SHP77 treated with DMSO at 0.1 percent for 48 hours (cell line): Measurements from ENCODE around the gene SSU72.
"Not testable (repeated sequence)": the region's sequence is repeated elsewhere in the genome, so short reads cannot be mapped to it uniquely, and the experiment has no call there.

ENCODE experiments used
- DNase-seq: peaks from one replicate; lab custom pipeline; 2025; lab: John Stamatoyannopoulos, UW

Gene SSU72

DNA sequence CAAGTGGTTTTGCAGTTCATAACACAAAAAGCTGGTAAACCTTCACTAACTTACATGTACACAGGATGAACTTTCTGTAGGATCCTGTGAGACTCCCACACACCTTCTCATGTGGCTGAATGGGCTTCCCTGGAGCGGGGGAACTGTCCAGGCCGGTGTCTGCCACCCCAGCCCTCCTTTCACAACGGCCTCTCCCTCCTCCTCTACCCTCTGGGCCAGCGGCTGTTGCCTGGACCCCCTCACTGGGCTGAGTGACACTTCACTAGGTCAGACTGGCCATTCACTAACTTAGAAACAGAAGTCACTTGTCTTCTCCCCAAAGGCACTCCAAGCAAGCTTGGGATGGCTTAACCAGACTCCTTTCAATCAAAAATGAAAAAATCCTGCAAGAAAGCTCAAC lies 16.1 kb downstream of the SSU72 start:
- DNase-seq: no peak

DNA sequence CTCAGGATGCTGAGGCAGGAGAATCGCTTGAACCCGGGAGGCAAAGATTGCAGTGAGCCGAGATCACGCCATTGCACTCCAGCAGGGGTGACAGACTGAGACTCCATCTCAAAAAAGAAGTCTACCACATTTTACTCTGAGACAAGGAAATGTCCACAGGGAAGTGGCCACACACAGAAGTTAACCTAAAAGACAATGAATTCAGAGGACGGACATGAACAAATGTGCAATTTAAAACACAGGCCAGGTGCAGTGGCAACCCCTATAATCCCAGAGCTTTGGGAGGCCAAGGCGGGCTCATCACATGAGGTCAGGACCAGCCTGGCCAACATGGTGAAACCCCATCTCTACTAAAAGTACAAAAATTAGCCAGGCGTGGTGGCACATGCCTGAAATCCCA lies 17.0 kb downstream of the SSU72 start:
- DNase-seq: not testable (repeated sequence)

DNA sequence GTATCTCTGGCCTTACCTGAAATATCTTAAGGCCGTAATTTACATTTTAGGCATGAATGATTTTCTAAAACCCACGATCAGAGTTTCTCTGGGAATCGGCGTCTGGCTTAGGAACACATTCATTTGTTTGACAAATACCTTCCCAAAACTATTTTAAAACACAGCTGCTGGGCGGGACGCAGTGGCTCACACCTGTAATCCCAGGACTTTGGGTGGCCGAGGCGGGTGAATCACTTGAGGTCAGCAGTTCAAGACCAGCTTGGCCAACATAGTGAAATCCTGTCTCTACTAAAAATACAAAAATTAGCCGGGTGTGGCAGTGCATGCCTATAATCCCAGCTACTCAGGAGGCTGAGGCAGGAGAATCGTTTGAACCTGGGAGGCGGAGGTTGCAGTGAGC lies 17.7 kb downstream of the SSU72 start:
- DNase-seq: not testable (repeated sequence)

GRCh38 chr1:1556505-1556904 lies 18.2 kb downstream of the SSU72 start:
- no peak for DNase-seq

GRCh38 chr1:1554926-1555915 lies 19.4 kb downstream of the SSU72 start:
- DNase-seq: no peak

DNA sequence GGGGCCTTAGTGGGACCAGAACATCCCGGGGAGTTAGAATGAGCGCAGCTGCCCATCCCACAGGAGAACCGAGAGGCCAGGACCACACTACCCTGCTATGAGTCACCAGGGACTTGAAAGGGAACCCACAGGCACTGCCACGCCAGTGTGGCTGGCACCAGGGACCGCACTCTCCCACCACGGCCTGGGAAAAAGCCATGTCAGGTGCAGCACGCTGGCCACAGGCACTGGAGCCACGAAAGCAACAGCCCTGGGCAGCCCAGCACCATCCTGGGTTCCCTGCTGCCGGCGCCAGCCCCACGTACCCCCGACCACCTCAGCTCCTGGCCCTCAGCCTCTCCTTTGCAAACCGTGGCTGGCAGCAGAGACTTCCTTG lies 20.1 kb downstream of the SSU72 start:
- DNase-seq: no peak

DNA sequence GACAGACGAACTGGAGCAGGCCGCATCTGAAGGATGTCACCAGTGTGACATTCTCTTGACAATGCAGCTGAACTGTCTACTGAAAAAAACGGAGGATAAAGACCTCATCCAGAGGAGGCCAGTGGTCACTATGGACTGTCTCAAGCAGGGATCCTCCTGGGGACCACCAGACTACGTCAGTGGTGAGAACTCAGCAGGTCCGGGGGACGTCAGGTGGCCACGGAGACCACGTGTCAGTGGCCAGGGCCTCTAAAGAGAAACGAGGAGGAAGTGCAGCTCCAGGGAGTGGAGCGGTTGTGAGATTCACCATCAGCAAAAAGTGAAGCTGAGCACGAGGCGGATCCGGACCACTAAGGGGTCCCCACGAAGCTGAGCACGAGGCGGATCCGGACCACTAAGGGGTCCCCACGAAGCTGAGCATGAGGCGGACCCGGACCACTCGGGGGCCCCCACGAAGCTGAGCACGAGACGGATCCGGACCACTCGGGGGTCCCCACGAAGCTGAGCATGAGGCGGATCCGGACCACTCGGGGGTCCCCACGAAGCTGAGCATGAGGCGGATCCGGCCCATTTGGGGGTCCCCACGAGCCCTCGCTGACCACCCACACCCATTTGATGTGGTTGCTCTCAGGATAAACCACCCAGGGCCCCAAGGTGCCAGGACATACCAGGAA lies 20.7 kb downstream of the SSU72 start:
- no peak for DNase-seq

DNA sequence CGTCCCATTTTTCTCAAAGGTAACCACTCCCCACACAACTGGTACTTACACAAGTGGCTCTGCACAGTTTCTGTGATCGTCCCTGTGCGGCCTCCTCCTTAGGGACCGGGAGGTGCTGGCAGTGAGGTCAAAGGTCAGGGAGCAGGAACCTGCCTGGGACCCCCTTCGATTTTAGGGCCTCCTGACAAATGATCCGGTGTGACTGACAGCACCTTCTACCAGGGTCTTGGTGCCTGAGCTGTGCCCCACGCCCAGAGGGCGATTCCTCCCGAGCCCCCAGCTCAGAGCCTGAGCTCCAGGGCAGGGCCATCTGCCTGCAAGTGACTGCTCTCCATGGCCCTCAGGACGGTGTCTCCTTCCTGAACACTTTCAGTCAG lies 22.4 kb downstream of the SSU72 start:
- no peak for DNase-seq

DNA sequence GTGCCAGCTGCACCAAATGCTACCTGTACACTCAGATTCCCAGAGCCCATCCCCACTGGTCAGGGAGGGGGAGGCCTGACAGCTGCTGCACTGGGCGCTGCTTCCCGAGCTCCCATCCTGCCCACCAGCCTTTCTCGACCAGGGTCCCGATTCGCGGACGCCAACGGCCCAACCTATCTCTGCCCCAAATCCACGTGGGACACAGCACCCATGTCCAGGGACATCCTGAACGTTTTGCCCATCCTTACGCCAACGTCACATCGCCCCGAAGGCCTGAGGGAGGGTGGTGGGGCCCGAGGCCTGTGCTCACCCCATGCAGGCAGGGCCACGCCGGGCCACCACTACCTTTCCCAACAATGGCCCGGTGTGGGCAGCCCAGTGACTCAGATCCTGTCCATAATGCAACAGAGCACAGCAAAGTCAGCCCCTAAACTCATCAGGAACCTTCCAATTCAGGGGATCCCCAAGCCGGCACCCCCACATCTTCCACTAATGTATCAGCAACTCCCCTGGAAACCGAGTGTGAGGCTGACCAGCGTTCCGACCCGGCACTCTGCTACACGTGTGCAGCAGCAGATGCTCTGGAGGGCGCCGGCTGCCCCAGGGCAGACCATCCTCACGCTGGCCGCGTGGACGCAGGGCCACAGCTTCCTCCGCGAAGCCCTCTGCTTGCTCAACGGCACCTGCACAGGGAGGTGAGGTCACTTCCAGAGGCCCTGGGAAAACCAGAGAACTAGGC lies 23.0 kb downstream of the SSU72 start:
- no peak for DNase-seq

GRCh38 chr1:1550591-1551432 lies 23.9 kb downstream of the SSU72 start:
- no peak for DNase-seq

- DNase-seq: no peak
Observed at GRCh38 chr1:1550087-1550486, 24.6 kb downstream of the SSU72 start.

DNA sequence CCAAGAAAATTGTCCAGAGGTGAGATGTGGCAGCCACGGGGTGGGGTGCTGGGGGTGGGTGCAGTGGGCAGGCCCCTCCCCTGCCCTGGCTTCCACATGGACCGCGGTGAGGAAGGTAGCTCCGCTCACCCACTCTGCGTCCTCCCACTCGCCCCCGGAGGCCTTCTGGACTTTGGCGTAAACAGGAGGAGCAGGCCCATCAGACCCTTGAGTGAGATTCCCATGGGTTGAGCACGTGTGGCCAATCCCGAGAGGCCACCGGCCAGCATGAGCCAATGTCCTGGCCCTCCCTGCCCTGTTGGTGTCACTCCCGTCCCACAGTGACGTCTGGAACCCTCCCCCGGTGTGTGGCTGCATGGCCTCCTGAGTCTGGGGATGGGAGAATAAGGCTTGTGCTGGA lies 26.1 kb downstream of the SSU72 start:
- no peak for DNase-seq

DNA sequence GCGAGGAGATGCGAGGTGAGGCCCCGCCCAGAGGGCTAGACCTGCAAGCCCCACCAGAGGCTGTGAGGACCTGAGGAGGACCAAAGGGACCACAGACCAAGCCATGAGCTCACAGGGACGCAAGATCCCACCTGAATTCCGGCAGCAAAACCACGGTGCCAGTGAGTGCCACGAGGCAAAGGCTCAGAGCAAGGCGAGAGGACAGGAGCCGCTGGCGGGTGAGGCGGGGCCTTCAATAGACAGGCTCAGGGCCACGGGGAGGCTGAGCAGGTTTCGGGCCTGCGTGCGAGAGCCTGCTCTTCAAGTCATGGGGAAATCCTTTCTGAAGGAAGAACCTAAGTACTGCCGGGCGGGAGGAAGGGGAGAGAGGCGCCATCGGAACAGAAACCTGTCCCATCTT lies 27.2 kb downstream of the SSU72 start:
- DNase-seq: no peak

GRCh38 chr1:1547011-1547410 lies 27.7 kb downstream of the SSU72 start:
- DNase-seq: no peak

DNA sequence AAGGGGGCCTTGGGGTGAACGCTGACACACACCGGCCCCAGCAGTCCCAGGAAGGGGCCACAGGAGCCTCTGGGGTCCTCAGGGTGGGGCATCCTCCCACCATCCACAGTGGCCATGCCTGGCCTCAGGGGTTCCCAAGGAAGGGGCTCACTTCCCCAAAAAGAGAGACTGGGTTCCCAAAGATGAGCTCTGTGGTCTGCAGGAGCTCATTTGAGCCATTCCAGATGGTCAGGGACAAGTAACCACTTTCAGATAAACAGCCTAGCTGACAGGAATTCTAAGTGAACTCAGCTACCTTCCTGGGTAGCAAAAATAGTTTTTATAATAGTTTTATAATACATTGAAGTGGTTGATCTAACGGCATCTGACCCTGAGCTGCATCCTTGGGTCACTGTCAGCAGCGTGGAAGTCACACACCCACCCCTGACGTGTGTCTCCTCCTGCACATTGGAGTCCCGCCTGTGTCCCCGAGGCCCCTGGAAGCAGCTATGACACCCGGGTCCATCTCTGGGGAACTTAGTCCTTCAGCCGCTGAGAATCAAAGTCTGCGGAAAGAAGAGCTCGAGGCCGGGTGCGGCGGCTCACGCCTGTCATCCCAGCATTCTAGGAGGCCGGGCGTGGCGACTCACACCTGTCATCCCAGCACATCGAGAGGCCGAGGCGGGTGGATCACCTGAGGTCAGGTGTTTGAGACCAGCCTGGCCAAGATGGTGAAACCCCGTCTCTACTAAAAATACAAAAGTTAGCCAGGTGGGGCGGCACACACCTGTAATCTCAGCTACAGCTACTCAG lies 28.5 kb downstream of the SSU72 start:
- no peak for DNase-seq

DNA sequence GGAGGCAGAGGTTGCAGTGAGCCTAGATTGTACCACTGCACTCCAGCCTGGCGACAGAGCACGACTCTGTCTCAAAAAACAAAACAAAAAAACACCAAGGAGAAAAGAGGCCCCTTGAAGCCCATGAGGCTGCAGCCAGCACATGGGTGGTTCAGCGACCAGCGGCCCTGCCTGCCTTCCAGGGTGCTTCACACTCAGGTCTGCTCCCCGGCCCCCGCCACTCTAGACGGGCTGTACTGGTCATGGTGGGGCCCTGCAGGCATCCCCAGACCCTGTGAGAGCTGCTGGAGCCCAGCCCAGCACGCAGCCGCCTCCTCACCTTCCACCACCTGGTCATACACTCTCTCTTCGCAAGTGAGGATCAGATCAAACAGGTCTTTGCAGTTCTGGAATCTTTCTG lies 30.1 kb downstream of the SSU72 start:
- DNase-seq: no peak

DNA sequence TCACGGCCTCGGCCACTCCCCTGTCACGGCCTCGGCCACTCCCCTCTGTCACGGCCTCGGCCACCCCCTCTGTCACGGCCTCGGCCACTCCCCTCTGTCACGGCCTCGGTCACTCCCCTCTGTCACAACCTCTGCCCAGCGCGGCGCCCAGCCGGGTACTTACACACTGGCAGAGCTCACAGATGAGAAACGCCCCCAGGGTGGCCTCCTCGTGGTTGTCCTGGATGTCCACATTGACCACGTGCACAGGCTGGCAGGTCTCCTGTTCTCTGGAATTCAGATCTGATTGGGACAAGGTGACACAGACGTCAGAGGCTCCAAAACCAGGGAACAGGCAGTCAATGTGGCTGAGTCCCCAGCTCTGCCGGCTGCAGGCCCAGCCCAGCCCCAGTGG lies 31.0 kb downstream of the SSU72 start:
- DNase-seq: no peak

GRCh38 chr1:1542766-1543705 lies 31.6 kb downstream of the SSU72 start:
- DNase-seq: no peak

- no peak for DNase-seq
Observed at GRCh38 chr1:1541956-1542765, 32.5 kb downstream of the SSU72 start.
